CD14-positive monocyte (primary cell): ENCODE measurements around the gene SPTBN4. TPM values are rescaled to one million over a fixed set of nuclear protein-coding genes. Genes with fewer than 3 reads are reported as not detected.
A peak's percentile ranks its signal among the peaks of the same experiment; 100 is the strongest.

Experiments
- DNase-seq, 3 donors: peaks; one replicate each; pipeline ENCODE4 v3.0.0-alpha.2; 2011 to 2022
- H2AFZ ChIP-seq: 2 replicates; pipeline ENCODE4 v1.6.0; 2012; ENCODE audit warnings: mild to moderate bottlenecking, low read depth, low read length, inconsistent platforms; ENCODE audit not compliant: insufficient read depth, poor library complexity, severe bottlenecking
- H3K27ac ChIP-seq, 2 donors: 1 replicate in 1 of 2; 2 replicates in 1 of 2; pipeline ENCODE4 v1.5.1; 2012 to 2013; ENCODE audit warnings: low read length in 2 of 2, control low read depth in 1 of 2, inconsistent platforms in 1 of 2, low read depth in 1 of 2, mild to moderate bottlenecking in 1 of 2
- H3K27me3 ChIP-seq, 2 donors: one replicate each; pipeline versions ENCODE4 v1.6.0 to v1.6.1; 2011 to 2013; ENCODE audit warnings: low read length in 2 of 2; ENCODE audit not compliant: control insufficient read depth in 2 of 2, insufficient read depth in 2 of 2
- H3K36me3 ChIP-seq, 2 donors: replicated peaks in 1 of 2; 1 replicate in 1 of 2; 2 replicates in 1 of 2; pipeline versions ENCODE4 v1.5.1 to v1.6.1; 2012 to 2013; ENCODE audit warnings: low read length in 2 of 2, control low read depth in 1 of 2, inconsistent platforms in 1 of 2, mild to moderate bottlenecking in 1 of 2; ENCODE audit not compliant: insufficient read depth in 2 of 2, control insufficient read depth in 1 of 2
- H3K4me1 ChIP-seq, 2 donors: 1 replicate in 1 of 2; 2 replicates in 1 of 2; pipeline versions ENCODE4 v1.5.1 to v1.6.1; 2012 to 2013; ENCODE audit warnings: low read length in 2 of 2, control low read depth in 1 of 2, inconsistent platforms in 1 of 2, mild to moderate bottlenecking in 1 of 2, moderate library complexity in 1 of 2; ENCODE audit not compliant: insufficient read depth in 2 of 2, control insufficient read depth in 1 of 2
- H3K4me2 ChIP-seq: replicated peaks from 2 replicates; pipeline ENCODE3; 2012; ENCODE audit warnings: low read length, moderate library complexity, mild to moderate bottlenecking; ENCODE audit not compliant: poor library complexity, severe bottlenecking; ENCODE audit errors: extremely low read depth
- H3K4me3 ChIP-seq, 3 experiments: fragments of 200-600 bp in 1 of 3; sonication (generic) in 1 of 3; replicated peaks in 1 of 3; 1 replicate in 2 of 3; 2 replicates in 1 of 3; pipeline ENCODE4 v1.5.1; 2011 to 2013; ENCODE audit warnings: low read length in 3 of 3, mild to moderate bottlenecking in 3 of 3, control low read depth in 2 of 3, low read depth in 2 of 3, inconsistent platforms in 1 of 3, moderate library complexity in 1 of 3
- H3K79me2 ChIP-seq: 2 replicates; pipeline ENCODE4 v1.6.0; 2012; ENCODE audit warnings: mild to moderate bottlenecking, control low read depth, inconsistent platforms, low read length, moderate library complexity; ENCODE audit not compliant: insufficient read depth
- H3K9ac ChIP-seq: 2 replicates; pipeline ENCODE4 v1.6.0; 2017; ENCODE audit warnings: low read length, mild to moderate bottlenecking; ENCODE audit not compliant: insufficient read depth, poor library complexity, severe bottlenecking
- H3K9me3 ChIP-seq, 2 donors: replicated peaks in 1 of 2; 1 replicate in 1 of 2; 2 replicates in 1 of 2; pipeline versions ENCODE4 v1.5.1 to v1.6.1; 2012 to 2013; ENCODE audit warnings: low read length in 2 of 2, control low read depth in 1 of 2; ENCODE audit not compliant: control insufficient read depth in 1 of 2, insufficient read depth in 1 of 2
- H4K20me1 ChIP-seq: 2 replicates; pipeline ENCODE4 v1.6.0; 2012; ENCODE audit warnings: mild to moderate bottlenecking, low read length, control low read depth, moderate library complexity; ENCODE audit not compliant: insufficient read depth
- H3K27ac Mint-ChIP-seq, 7 donors: one replicate each; pipeline ENCODE4 v1.8.0; 2020; ENCODE audit warnings: mild to moderate bottlenecking in 7 of 7, mixed read lengths in 7 of 7, moderate library complexity in 6 of 7, inconsistent platforms in 2 of 7
- H3K27me3 Mint-ChIP-seq, 3 donors: one replicate each; pipeline ENCODE4 v1.8.0; 2021 to 2022; ENCODE audit warnings: low read depth in 3 of 3, mild to moderate bottlenecking in 3 of 3, mixed read lengths in 3 of 3, moderate library complexity in 3 of 3, inconsistent platforms in 1 of 3
- H3K36me3 Mint-ChIP-seq, 2 donors: one replicate each; pipeline ENCODE4 v1.8.0; 2020; ENCODE audit warnings: mixed read lengths in 2 of 2, inconsistent platforms in 1 of 2, mild to moderate bottlenecking in 1 of 2
- H3K4me1 Mint-ChIP-seq: one replicate; pipeline ENCODE4 v1.8.0; 2020; ENCODE audit warnings: mild to moderate bottlenecking, mixed read lengths
- H3K4me3 Mint-ChIP-seq, 2 donors: one replicate each; pipeline ENCODE4 v1.8.0; 2020; ENCODE audit warnings: mild to moderate bottlenecking in 2 of 2, mixed read lengths in 2 of 2, moderate library complexity in 1 of 2
- H3K9me3 Mint-ChIP-seq, 7 donors: one replicate each; pipeline ENCODE4 v1.8.0; 2020 to 2022; ENCODE audit warnings: mixed read lengths in 7 of 7, mild to moderate bottlenecking in 6 of 7, moderate library complexity in 6 of 7, inconsistent platforms in 2 of 7
- CTCF ChIP-seq: fragments of 200-600 bp; IDR thresholded peaks from one replicate; pipeline ENCODE4 v1.8.0; 2022; ENCODE audit warnings: antibody characterized with exemption, mild to moderate bottlenecking
- WGBS: methylation state at CpG from one replicate; pipeline ENCODE4 v1.1.5; 2013; ENCODE audit warnings: missing lambda C conversion rate; ENCODE audit not compliant: insufficient coverage; 5-methylcytosine and 5-hydroxymethylcytosine counted together
- intact Hi-C, 2 donors: fragments of 100-400 bp; cut with micrococcal nuclease; formaldehyde crosslinking; loops; one replicate each; pipeline versions ENCODE4 v1.15.0 to v1.15.1; 2023
- polyA plus RNA-seq, 3 donors: library from polyadenylated mRNA; depleted of rRNA in 1 of 3; unstranded in 2 of 3; stranded (reverse) in 1 of 3; fragments of 300-500 nt in 2 of 3; fragments of >200 nt in 1 of 3; fragmentation: Illumina TruSeq in 2 of 3; gene quantifications; 1 replicate in 2 of 3; 2 replicates in 1 of 3; pipeline ENCODE4 v1.2.3, GENCODE V29; 2012 to 2021

SPTBN4 gene
- polyA plus RNA-seq, 3 donors = 0.07 TPM; not detected in 2

- Mint-ChIP-seq H3K27me3 (peaks cover 1 to 6% (median 4%) of the 10 kb centered on the region in 3 donors), H3K9me3 (peaks cover 0 to 3% (median 0%) of the 10 kb centered on the region in 7 donors), H3K27ac (peak overlapping the region in 2 of 7 donors; percentile 20 to 62), H3K4me3 (no peak overlapping the region), H3K36me3 (peaks cover 13 to 15% of the 10 kb centered on the region in 2 donors), H3K4me1 (peaks cover 53% of the 10 kb centered on the region)
- no peaks in the 10 kb centered on the region for H3K27me3 ChIP-seq
- peaks cover 31% of the 10 kb centered on the region for H3K79me2 ChIP-seq
- no peak overlapping the region for H3K9ac ChIP-seq
- no peak overlapping the region for H2AFZ ChIP-seq
- intact Hi-C loops = loop anchor here (1.0 to 10.0 kb wide), 3 partner anchors 25 to 115 kb away; partner anchors contain the start of genes BLVRB (in 1 of the 2) and SERTAD3 (in 1 of the 2)
- peaks cover 16% of the 10 kb centered on the region for H4K20me1 ChIP-seq
- peaks cover 43 to 59% of the 10 kb centered on the region in 2 donors for H3K4me1 ChIP-seq
- WGBS = 100% methylated on average over 5 of the region's 5 CpGs
- no peak overlapping the region for H3K4me3 ChIP-seq
- H3K4me2 ChIP-seq = no peak overlapping the region
- H3K27ac ChIP-seq = no peak overlapping the region
- no peaks in the 10 kb centered on the region for H3K9me3 ChIP-seq
- no peak for DNase-seq
- peaks cover 12 to 13% of the 10 kb centered on the region in 2 donors for H3K36me3 ChIP-seq
- TF ChIP-seq CTCF = no peak
These were observed 47.0 kb upstream of the SPTBN4 start for GRCh38 chr19:40419780-40420179.

- Mint-ChIP-seq H3K9me3 (peaks cover 0 to 3% (median 0%) of the 10 kb centered on the region in 7 donors), H3K4me1 (peaks cover 50% of the 10 kb centered on the region), H3K36me3 (peaks cover 14 to 15% of the 10 kb centered on the region in 2 donors), H3K4me3 (peak overlapping the region; percentile 87 to 91), H3K27ac (peak overlapping the region; percentile 89 to 95 (median 93)), H3K27me3 (peaks cover 1 to 6% (median 4%) of the 10 kb centered on the region in 3 donors)
- DNase-seq = no peak
- Histone ChIP-seq H3K36me3 (peaks cover 12 to 13% of the 10 kb centered on the region in 2 donors), H4K20me1 (peaks cover 22% of the 10 kb centered on the region), H3K4me1 (peaks cover 40 to 55% of the 10 kb centered on the region in 2 donors), H3K9me3 (no peaks in the 10 kb centered on the region), H3K27ac (peak overlapping the region; percentile 88 to 90), H2AFZ (peak overlapping the region; percentile 68), H3K4me2 (peak overlapping the region; percentile 71), H3K79me2 (peaks cover 37% of the 10 kb centered on the region), H3K9ac (peak overlapping the region; percentile 85), H3K27me3 (no peaks in the 10 kb centered on the region), H3K4me3 (peak overlapping the region; percentile 58 to 90 (median 90))
- no peak for TF ChIP-seq CTCF
- intact Hi-C loops = loop anchor here (1.0 to 10.0 kb wide), 3 partner anchors 24 to 116 kb away; partner anchors contain the start of genes BLVRB (in 1 of the 2) and SERTAD3 (in 1 of the 2)
- 63% methylated on average over 13 of the region's 14 CpGs for WGBS
These were observed 46.4 kb upstream of the SPTBN4 start for GRCh38 chr19:40420451-40420765.
